ENCODE measurements around the gene PEX6.

The PEX6 gene

GRCh38 chr6:43013097-43013842 is 34.3 kb upstream of the PEX6 start:
- DNase-seq (ENCODE audit: low spot score) = no peak
- POLR2A ChIA-PET (ENCODE audit: low non-redundant PET) = interaction anchor here (0.5 to 1.7 kb wide), 3 partner anchors 10 to 29 kb away, joined by 3 to 4 read pairs (median 3); partner anchors contain the start of gene PPP2R5D
- peak overlapping the region; percentile 78 for H3K27ac ChIP-seq
- CTCF ChIA-PET = interaction anchor here (0.5 kb wide), 1 partner anchor 18 kb away, joined by 3 read pairs; no protein-coding TSS in a partner anchor
- TF ChIP-seq CTCF (conservative IDR thresholded peaks at IDR 0.05; ENCODE audit: low read depth) = no peak

DNA sequence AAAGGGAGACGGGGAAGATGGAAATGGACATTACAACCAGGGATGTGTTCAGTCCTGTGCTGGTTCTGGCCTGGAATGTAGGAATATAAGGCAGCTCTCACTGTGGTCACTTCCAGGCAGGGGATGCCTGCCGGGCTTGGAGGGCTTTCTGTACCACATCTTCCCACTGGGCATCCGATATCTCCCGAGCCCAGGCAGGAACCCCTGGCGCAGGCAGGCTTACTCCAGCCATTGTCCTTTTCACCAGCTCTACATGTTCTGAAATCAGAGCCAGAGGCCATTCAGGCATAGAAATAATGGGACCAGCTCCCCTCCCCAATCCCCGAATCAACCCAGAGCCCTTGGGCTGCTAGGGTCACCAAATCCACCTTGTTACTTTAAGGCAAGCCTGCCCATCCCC is 33.4 kb upstream of the PEX6 start:
- no peak for DNase-seq (ENCODE audit: low spot score)
- peak overlapping the region; percentile 78 for H3K27ac ChIP-seq
- ChIA-PET CTCF (no interaction called here), POLR2A (ENCODE audit: low non-redundant PET) (interaction anchor here (0.6 to 1.7 kb wide), 3 partner anchors 13 to 51 kb away, joined by 3 to 14 read pairs (median 4); partner anchors contain the start of gene PPP2R5D)
- TF ChIP-seq CTCF (conservative IDR thresholded peaks at IDR 0.05; ENCODE audit: low read depth) = no peak

- DNase-seq (ENCODE audit: low spot score) = no peak
- POLR2A ChIA-PET (ENCODE audit: low non-redundant PET) = no interaction called here
Measured at GRCh38 chr6:43011207-43011606, 32.2 kb upstream of the PEX6 start.

DNA sequence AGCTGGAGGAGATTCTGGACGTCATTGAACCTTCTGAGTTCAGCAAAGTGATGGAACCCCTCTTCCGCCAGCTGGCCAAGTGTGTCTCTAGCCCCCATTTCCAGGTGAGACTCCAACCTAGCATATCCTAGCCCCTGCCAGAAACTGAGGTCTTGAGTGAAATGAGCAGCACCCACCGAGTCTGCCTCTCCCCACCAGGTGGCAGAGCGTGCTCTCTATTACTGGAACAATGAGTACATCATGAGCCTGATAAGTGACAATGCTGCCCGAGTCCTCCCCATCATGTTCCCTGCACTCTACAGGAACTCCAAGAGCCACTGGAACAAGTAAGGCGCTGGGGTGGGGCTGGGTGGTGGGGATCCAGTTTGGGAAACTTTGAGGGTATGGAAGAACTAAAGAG is 30.1 kb upstream of the PEX6 start:
- ChIA-PET CTCF (interaction anchor here (0.7 kb wide), 1 partner anchor 135 kb away, joined by 3 read pairs; no protein-coding TSS in a partner anchor), POLR2A (ENCODE audit: low non-redundant PET) (no interaction called here)
- DNase-seq (ENCODE audit: low spot score) = no peak
- TF ChIP-seq CTCF (conservative IDR thresholded peaks at IDR 0.05; ENCODE audit: low read depth) = no peak; the same call in 1 of the 2 replicates
- peak overlapping the region; percentile 25 for H3K27ac ChIP-seq

More at GRCh38 chr6:43011207-43011606, 32.2 kb upstream of the PEX6 start:
- CTCF ChIA-PET = interaction anchor here (0.6 kb wide), 1 partner anchor 351 kb away, joined by 3 read pairs; no protein-coding TSS in a partner anchor
- no peak for TF ChIP-seq CTCF (conservative IDR thresholded peaks at IDR 0.05; ENCODE audit: low read depth)
- H3K27ac ChIP-seq = peak overlapping the region; percentile 78

DNA sequence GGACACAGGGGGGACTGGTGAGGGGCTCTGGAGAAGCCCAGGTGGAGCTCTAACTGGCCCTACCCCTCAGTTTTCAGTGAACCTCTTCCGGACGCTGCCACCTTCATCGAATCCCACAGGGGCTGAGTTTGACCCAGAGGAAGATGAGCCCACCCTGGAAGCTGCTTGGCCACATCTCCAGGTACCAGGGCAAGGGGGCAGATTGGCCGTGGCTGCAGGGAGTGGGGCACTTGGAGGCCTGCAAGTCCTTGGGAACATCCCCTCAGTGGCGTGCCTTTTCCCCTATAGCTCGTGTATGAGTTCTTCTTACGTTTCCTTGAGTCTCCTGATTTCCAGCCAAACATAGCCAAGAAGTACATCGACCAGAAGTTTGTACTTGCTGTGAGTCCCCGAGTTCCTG is 28.1 kb upstream of the PEX6 start:
- TF ChIP-seq CTCF (conservative IDR thresholded peaks at IDR 0.05; ENCODE audit: low read depth) = no peak
- DNase-seq (ENCODE audit: low spot score) = no peak
- POLR2A ChIA-PET (ENCODE audit: low non-redundant PET) = no interaction called here
- H3K27ac ChIP-seq = no peak overlapping the region
- CTCF ChIA-PET = interaction anchor here (0.7 kb wide), 2 partner anchors 80 to 81 kb away, joined by 3 to 7 read pairs; no protein-coding TSS in a partner anchor

DNA sequence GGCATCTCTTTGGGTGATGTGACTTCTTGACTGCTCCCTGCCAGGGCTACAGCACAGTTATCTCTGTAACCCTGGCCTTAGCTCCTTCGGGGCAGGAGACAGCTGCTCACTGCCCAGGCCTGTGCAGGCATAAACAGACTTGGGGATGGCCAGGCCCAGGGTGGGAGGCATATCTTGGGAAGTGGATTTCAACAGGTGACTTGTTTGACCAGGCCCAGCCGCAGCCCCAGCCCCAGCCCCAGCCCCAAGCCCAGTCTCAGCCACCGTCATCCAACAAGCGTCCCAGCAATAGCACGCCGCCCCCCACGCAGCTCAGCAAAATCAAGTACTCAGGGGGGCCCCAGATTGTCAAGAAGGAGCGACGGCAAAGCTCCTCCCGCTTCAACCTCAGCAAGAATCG is 27.3 kb upstream of the PEX6 start:
- 0 out of 2 replicates have a peak overlapping the region, but pooled peaks have one; percentile 6 for H3K27ac ChIP-seq
- POLR2A ChIA-PET (ENCODE audit: low non-redundant PET) = no interaction called here
- TF ChIP-seq CTCF (conservative IDR thresholded peaks at IDR 0.05; ENCODE audit: low read depth) = no peak
- no peak for DNase-seq (ENCODE audit: low spot score)
- CTCF ChIA-PET = interaction anchor here (0.8 kb wide), 1 partner anchor 137 kb away, joined by 3 read pairs; no protein-coding TSS in a partner anchor

All from RWPE1 (cell line).